Measurements from ENCODE around the gene SLC22A12. TPM values are rescaled to one million over a fixed set of nuclear protein-coding genes. Genes with fewer than 3 reads are reported as not detected.

Gene SLC22A12
- total RNA-seq, 1 donor from 2014 or later = not detected

DNA sequence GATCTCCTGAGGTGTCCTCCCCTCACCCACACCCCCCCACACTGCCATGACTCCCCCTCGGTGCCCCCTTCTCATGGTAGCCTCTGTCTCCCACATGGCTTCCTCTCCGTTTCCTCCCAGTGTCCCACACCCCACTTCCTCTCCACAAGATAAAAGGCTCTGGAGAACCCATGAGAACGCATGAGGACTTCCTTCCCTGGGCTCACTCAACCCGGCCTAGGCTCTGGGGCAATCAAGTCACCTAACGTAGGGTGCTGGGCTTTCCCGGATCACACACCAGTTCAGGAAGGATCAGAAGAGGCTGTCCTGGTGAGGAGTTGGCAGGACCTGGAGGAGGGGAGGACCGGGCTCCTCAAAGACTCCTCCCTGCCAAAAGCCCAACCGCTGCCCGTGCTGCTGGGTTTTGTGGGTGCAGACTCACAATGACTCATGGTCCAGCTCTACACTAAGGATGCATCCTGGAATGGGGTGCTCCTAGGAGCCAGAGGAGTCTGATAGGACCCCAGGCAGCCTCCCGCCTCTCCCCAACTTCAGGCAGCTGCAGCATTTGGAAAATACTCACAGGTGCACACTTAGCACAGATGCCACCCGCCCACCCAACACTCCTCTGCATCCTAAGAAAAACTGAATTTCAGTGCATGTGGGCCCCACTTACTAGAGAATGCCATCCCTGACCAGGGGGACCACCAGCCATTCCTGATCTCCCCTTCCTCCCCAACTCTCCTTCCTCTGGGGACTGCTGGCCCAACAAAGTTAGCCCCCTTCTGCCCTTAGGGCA lies 21.0 kb downstream of the SLC22A12 start:
- Mint-ChIP-seq H3K36me3 (ENCODE audit: low read depth) (no peaks in the 10 kb centered on the region), H3K27ac (ENCODE audit: unreplicated experiment) (no peak overlapping the region), H3K4me1 (peaks cover 10% of the 10 kb centered on the region), H3K9me3 (no peaks in the 10 kb centered on the region), H3K27me3 (ENCODE audit: low read depth) (no peaks in the 10 kb centered on the region), H3K4me3 (no peak overlapping the region)
- no peak for TF ChIP-seq CTCF (conservative IDR thresholded peaks at IDR 0.05)
- no peak for DNase-seq (ENCODE audit: low read depth, low spot score)

- H3K4me1 Mint-ChIP-seq = peaks cover 2% of the 10 kb centered on the region
- DNase-seq (ENCODE audit: low read depth, low spot score) = no peak
- no peak overlapping the region for H3K27ac Mint-ChIP-seq (ENCODE audit: unreplicated experiment)
- H3K27me3 Mint-ChIP-seq (ENCODE audit: low read depth) = no peaks in the 10 kb centered on the region
- no peak for TF ChIP-seq CTCF (conservative IDR thresholded peaks at IDR 0.05)
- no peaks in the 10 kb centered on the region for H3K36me3 Mint-ChIP-seq (ENCODE audit: low read depth)
- H3K4me3 Mint-ChIP-seq = no peak overlapping the region
- no peaks in the 10 kb centered on the region for H3K9me3 Mint-ChIP-seq
Measured at GRCh38 chr11:64613648-64614047, 22.6 kb downstream of the SLC22A12 start.

- no peak for TF ChIP-seq CTCF (conservative IDR thresholded peaks at IDR 0.05)
- Mint-ChIP-seq H3K27ac (ENCODE audit: unreplicated experiment) (no peak overlapping the region), H3K9me3 (no peaks in the 10 kb centered on the region), H3K36me3 (ENCODE audit: low read depth) (no peaks in the 10 kb centered on the region), H3K4me3 (no peak overlapping the region), H3K27me3 (ENCODE audit: low read depth) (no peaks in the 10 kb centered on the region), H3K4me1 (peaks cover 8% of the 10 kb centered on the region)
- DNase-seq (ENCODE audit: low read depth, low spot score) = no peak
Measured at GRCh38 chr11:64614917-64615316, 23.9 kb downstream of the SLC22A12 start.

- DNase-seq (ENCODE audit: low read depth, low spot score) = no peak
- Mint-ChIP-seq H3K27ac (ENCODE audit: unreplicated experiment) (no peak overlapping the region), H3K36me3 (ENCODE audit: low read depth) (no peaks in the 10 kb centered on the region), H3K27me3 (ENCODE audit: low read depth) (no peaks in the 10 kb centered on the region), H3K9me3 (no peaks in the 10 kb centered on the region), H3K4me3 (no peak overlapping the region), H3K4me1 (peaks cover 21% of the 10 kb centered on the region)
- no peak for TF ChIP-seq CTCF (conservative IDR thresholded peaks at IDR 0.05)
Measured at GRCh38 chr11:64616817-64617216, 25.8 kb downstream of the SLC22A12 start.

DNA sequence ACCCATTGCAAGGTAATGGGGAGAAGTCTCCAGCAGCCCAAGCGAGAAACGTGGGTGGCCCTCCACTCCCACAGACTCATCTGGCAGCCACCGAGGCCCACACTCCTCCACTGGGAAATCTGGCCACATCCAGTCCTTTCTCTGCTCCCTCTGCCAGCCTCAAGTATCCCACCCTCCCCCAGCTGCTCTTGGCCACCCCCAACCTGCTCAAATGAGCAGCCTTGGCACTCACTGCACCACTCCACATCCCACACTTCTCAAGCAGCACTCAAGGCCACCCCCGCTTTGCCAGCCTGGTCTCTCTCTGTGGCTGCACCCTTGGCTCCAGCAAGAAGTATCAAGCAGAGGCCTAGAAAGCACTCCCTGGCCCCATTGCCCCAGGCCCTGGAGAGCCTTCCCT lies 28.2 kb downstream of the SLC22A12 start:
- no peaks in the 10 kb centered on the region for H3K27me3 Mint-ChIP-seq (ENCODE audit: low read depth)
- TF ChIP-seq CTCF (conservative IDR thresholded peaks at IDR 0.05) = no peak
- no peak overlapping the region for H3K27ac Mint-ChIP-seq (ENCODE audit: unreplicated experiment)
- H3K4me3 Mint-ChIP-seq = no peak overlapping the region
- no peaks in the 10 kb centered on the region for H3K9me3 Mint-ChIP-seq
- no peaks in the 10 kb centered on the region for H3K36me3 Mint-ChIP-seq (ENCODE audit: low read depth)
- H3K4me1 Mint-ChIP-seq = peaks cover 25% of the 10 kb centered on the region
- DNase-seq (ENCODE audit: low read depth, low spot score) = no peak
